Left lung (tissue), 10 donors: ENCODE results near the gene SMARCA4. TPM values are rescaled to one million over a fixed set of nuclear protein-coding genes. Genes with fewer than 3 reads are reported as not detected.

Source experiments
- ATAC-seq: fragments of 200-7000 bp; cut with Tn5 transposase; one replicate; pipeline ENCODE4 v1.9.1; 2020; ENCODE audit warnings: moderate library complexity
- DNase-seq, 4 donors: peaks; one replicate each; pipeline ENCODE4 v3.0.0-alpha.2; 2013 to 2020
- H3K27ac ChIP-seq, 2 donors: fragments of 200-600 bp; sonication (generic) in 1 of 2; one replicate each; pipeline versions ENCODE4 v1.5.0 to v1.8.0; 2020 to 2021
- H3K27me3 ChIP-seq, 2 donors: fragments of 200-600 bp; sonication (generic) in 1 of 2; one replicate each; pipeline versions ENCODE4 v1.5.0 to v1.8.0; 2020 to 2021
- H3K36me3 ChIP-seq, 2 donors: fragments of 200-600 bp; sonication (generic) in 1 of 2; one replicate each; pipeline versions ENCODE4 v1.5.0 to v1.8.0; 2020 to 2021
- H3K4me1 ChIP-seq, 2 donors: fragments of 200-600 bp; one replicate each; pipeline ENCODE4 v1.8.0; 2021
- H3K4me3 ChIP-seq, 2 donors: fragments of 200-600 bp; sonication (generic) in 1 of 2; one replicate each; pipeline versions ENCODE4 v1.5.0 to v1.8.0; 2020 to 2021; ENCODE audit warnings: mild to moderate bottlenecking in 1 of 2
- H3K9me3 ChIP-seq, 2 donors: fragments of 200-600 bp; sonication (generic) in 1 of 2; one replicate each; pipeline versions ENCODE4 v1.5.0 to v1.8.0; 2020 to 2021
- CTCF ChIP-seq, 2 donors: fragments of 200-600 bp; sonication (generic) in 1 of 2; IDR thresholded peaks; one replicate each; pipeline versions ENCODE4 v1.5.0 to v1.8.0; 2021; ENCODE audit warnings: antibody characterized with exemption in 2 of 2
- intact Hi-C, 2 donors: fragments of 100-400 bp; cut with DNase I; formaldehyde crosslinking; loops; one replicate each; pipeline versions ENCODE4 v1.11.2 to v1.14.2; 2022
- polyA plus RNA-seq, 6 donors: library from polyadenylated mRNA; unstranded; fragments of 120-200 nt; gene quantifications; one replicate each; pipeline ENCODE4 v1.2.1, GENCODE V29; 2013; ENCODE audit not compliant: insufficient read length in 6 of 6
- total RNA-seq, 2 donors: library from RNA; stranded (reverse); fragmentation: NEBNext Ultra II Directional; extraction: Animal tissue kit (Norgen Biotek cat#: 25700); gene quantifications; one replicate each; pipeline ENCODE4 v1.2.1, GENCODE V29; 2021
- donor health status: DM: no; HTN: yes; CAD: no.
- donor health status: DM: no; HTN: no; CAD: no.

Gene SMARCA4
- total and polyA plus RNA-seq, 8 donors: 98.3 to 168 (median 151) TPM

GRCh38 chr19:11054200-11054599 is 93.4 kb downstream of the SMARCA4 start:
- TF ChIP-seq CTCF (IDR thresholded peaks at IDR 0.05): no peak
- no peaks in the 10 kb centered on the region for H3K27me3 ChIP-seq
- DNase-seq (no peak), ATAC-seq (no peak)
- H3K4me3 ChIP-seq: no peak overlapping the region
- no peak overlapping the region for H3K27ac ChIP-seq
- peaks cover 0 to 11% of the 10 kb centered on the region in 2 donors for H3K4me1 ChIP-seq
- H3K9me3 ChIP-seq: no peaks in the 10 kb centered on the region
- intact Hi-C loops: no loop called here
- peaks cover 0 to 68% of the 10 kb centered on the region in 2 donors for H3K36me3 ChIP-seq

- ATAC-seq: no peak
- no peaks in the 10 kb centered on the region for H3K27me3 ChIP-seq
- peaks cover 0 to 7% of the 10 kb centered on the region in 2 donors for H3K4me1 ChIP-seq
- DNase-seq: no peak
- intact Hi-C loops: no loop called here
- H3K27ac ChIP-seq: no peak overlapping the region
- peaks cover 0 to 70% of the 10 kb centered on the region in 2 donors for H3K36me3 ChIP-seq
- no peak overlapping the region for H3K4me3 ChIP-seq
- TF ChIP-seq CTCF (IDR thresholded peaks at IDR 0.05): no peak
- no peaks in the 10 kb centered on the region for H3K9me3 ChIP-seq
These were observed 93.8 kb downstream of the SMARCA4 start for GRCh38 chr19:11054628-11055027.

GRCh38 chr19:11058246-11059030 is 97.6 kb downstream of the SMARCA4 start:
- Histone ChIP-seq H3K4me1 (no peaks in the 10 kb centered on the region), H3K9me3 (no peaks in the 10 kb centered on the region), H3K27ac (no peak overlapping the region), H3K4me3 (no peak overlapping the region), H3K36me3 (peaks cover 0 to 90% of the 10 kb centered on the region in 2 donors), H3K27me3 (no peaks in the 10 kb centered on the region)
- ATAC-seq: no peak
- no peak for TF ChIP-seq CTCF (IDR thresholded peaks at IDR 0.05)
- no peak for DNase-seq
- intact Hi-C loops: no loop called here

GRCh38 chr19:11059511-11060358 is 98.9 kb downstream of the SMARCA4 start:
- H3K4me1 ChIP-seq: peaks cover 0 to 4% of the 10 kb centered on the region in 2 donors
- DNase-seq: no peak
- TF ChIP-seq CTCF (IDR thresholded peaks at IDR 0.05): no peak
- H3K9me3 ChIP-seq: no peaks in the 10 kb centered on the region
- H3K27me3 ChIP-seq: no peaks in the 10 kb centered on the region
- no peak for ATAC-seq
- H3K27ac ChIP-seq: no peak overlapping the region
- H3K4me3 ChIP-seq: no peak overlapping the region
- H3K36me3 ChIP-seq: peaks cover 0 to 78% of the 10 kb centered on the region in 2 donors
- intact Hi-C loops: no loop called here

GRCh38 chr19:11061952-11062351 is 101.1 kb downstream of the SMARCA4 start:
- Histone ChIP-seq H3K36me3 (peaks cover 0 to 63% of the 10 kb centered on the region in 2 donors), H3K4me3 (no peak overlapping the region), H3K27ac (no peak overlapping the region), H3K4me1 (peaks cover 0 to 6% of the 10 kb centered on the region in 2 donors), H3K27me3 (no peaks in the 10 kb centered on the region), H3K9me3 (no peaks in the 10 kb centered on the region)
- no peak for DNase-seq
- intact Hi-C loops: no loop called here
- no peak for ATAC-seq
- no peak for TF ChIP-seq CTCF (IDR thresholded peaks at IDR 0.05)
